ENCODE data around the gene CRIP1. TPM values are rescaled to one million over a fixed set of nuclear protein-coding genes. Genes with fewer than 3 reads are reported as not detected.

The CRIP1 gene
- total RNA-seq, 1 experiment from 2014 or later, result 6.9 TPM

GRCh38 chr14:105456736-105457617 is 29.7 kb upstream of the CRIP1 start:
- H3K79me1 ChIP-seq (ENCODE audit: insufficient read depth, low read depth, low read length, poor library complexity, severe bottlenecking), result no peaks in the 10 kb centered on the region
- H3K9me3 ChIP-seq (ENCODE audit: control insufficient read depth, low read depth, low read length), result no peaks in the 10 kb centered on the region
- H3K4me3 Mint-ChIP-seq, result no peak overlapping the region
- H2BK12ac ChIP-seq (ENCODE audit: insufficient read length, low read depth, low read length), result no peak overlapping the region
- H2BK15ac ChIP-seq (ENCODE audit: low read depth, low read length), result no peak overlapping the region
- no peak overlapping the region for H4K5ac ChIP-seq (ENCODE audit: insufficient read length, low read depth, low read length)
- peaks cover 25 to 52% (median 50%) of the 10 kb centered on the region in 3 experiments; a peak in 6 of 7 replicates for H3K36me3 Mint-ChIP-seq (ENCODE audit: insufficient read depth in 1 of 3, low read depth in 3 of 3)
- no peak overlapping the region for H3K27ac ChIP-seq (ENCODE audit: insufficient read length, low read depth, low read length)
- no peak overlapping the region for H4K91ac ChIP-seq (ENCODE audit: insufficient read length, low read depth, low read length)
- no peaks in the 10 kb centered on the region for H4K20me1 ChIP-seq (ENCODE audit: control insufficient read depth, insufficient read depth, insufficient read length)
- no peak overlapping the region for H3K27ac Mint-ChIP-seq
- no peak for TF ChIP-seq CTCF (conservative IDR thresholded peaks at IDR 0.05)
- H2BK5ac ChIP-seq (ENCODE audit: insufficient read length, low read length), result no peak overlapping the region
- H3K27me3 Mint-ChIP-seq (ENCODE audit: low read depth), result no peaks in the 10 kb centered on the region
- H3K79me2 ChIP-seq (ENCODE audit: insufficient read depth, low read length), result no peaks in the 10 kb centered on the region
- H3K9ac ChIP-seq (ENCODE audit: extremely low read depth, insufficient read length, low read length), result no peak overlapping the region
- no peak overlapping the region for H2AK5ac ChIP-seq (ENCODE audit: insufficient read length, low read length)
- DNase-seq, result no peak
- H2AFZ ChIP-seq (ENCODE audit: low read length), result no peak overlapping the region
- H3K18ac ChIP-seq (ENCODE audit: insufficient read length, low read depth, low read length), result no peak overlapping the region
- no peak overlapping the region for H3K14ac ChIP-seq (ENCODE audit: insufficient read depth, low read length)
- H3K23me2 ChIP-seq (ENCODE audit: insufficient read length, low read depth, low read length, poor library complexity, severe bottlenecking), result no peaks in the 10 kb centered on the region
- no peak overlapping the region for H3K4ac ChIP-seq (ENCODE audit: low read depth, low read length)
- no peaks in the 10 kb centered on the region for H3K4me1 ChIP-seq (ENCODE audit: insufficient read depth, low read length)
- H3K23ac ChIP-seq (ENCODE audit: insufficient read length, low read depth, low read length), result no peak overlapping the region
- no peaks in the 10 kb centered on the region for H3K27me3 ChIP-seq (ENCODE audit: insufficient read depth, low read length)
- H3K9me3 Mint-ChIP-seq, result no peaks in the 10 kb centered on the region; a peak in 1 of 5 replicates
- H2BK20ac ChIP-seq (ENCODE audit: low read depth, low read length, poor library complexity, severe bottlenecking), result no peak overlapping the region
- no peak overlapping the region for H2BK120ac ChIP-seq (ENCODE audit: low read depth, low read length, poor library complexity, severe bottlenecking)
- no peak overlapping the region for H4K8ac ChIP-seq (replicated peaks; ENCODE audit: insufficient read length, low read depth, low read length)
- no peak overlapping the region for H3K56ac ChIP-seq (ENCODE audit: insufficient read length, low read depth, low read length)
- no peak overlapping the region for H3T11ph ChIP-seq (ENCODE audit: low read length)
- WGBS (ENCODE audit: extremely low coverage, insufficient read length, low lambda C conversion rate), result no CpG with 5 or more reads among the region's 22 CpGs
- H3K4me2 ChIP-seq (ENCODE audit: insufficient read depth, insufficient read length, low read length), result no peak overlapping the region
- no peaks in the 10 kb centered on the region for H3K4me1 Mint-ChIP-seq
